Measurements from ENCODE around the gene ADAMTSL1. TPM values are rescaled to one million over a fixed set of nuclear protein-coding genes. Genes with fewer than 3 reads are reported as not detected.

The ADAMTSL1 gene
- total and polyA plus RNA-seq, 2 of the 8 experiments (the other 6 are each of a cell fraction or from before 2014, with no cell fraction given) = 0.84 to 1.1 TPM

- TF ChIP-seq, protein P1, sequence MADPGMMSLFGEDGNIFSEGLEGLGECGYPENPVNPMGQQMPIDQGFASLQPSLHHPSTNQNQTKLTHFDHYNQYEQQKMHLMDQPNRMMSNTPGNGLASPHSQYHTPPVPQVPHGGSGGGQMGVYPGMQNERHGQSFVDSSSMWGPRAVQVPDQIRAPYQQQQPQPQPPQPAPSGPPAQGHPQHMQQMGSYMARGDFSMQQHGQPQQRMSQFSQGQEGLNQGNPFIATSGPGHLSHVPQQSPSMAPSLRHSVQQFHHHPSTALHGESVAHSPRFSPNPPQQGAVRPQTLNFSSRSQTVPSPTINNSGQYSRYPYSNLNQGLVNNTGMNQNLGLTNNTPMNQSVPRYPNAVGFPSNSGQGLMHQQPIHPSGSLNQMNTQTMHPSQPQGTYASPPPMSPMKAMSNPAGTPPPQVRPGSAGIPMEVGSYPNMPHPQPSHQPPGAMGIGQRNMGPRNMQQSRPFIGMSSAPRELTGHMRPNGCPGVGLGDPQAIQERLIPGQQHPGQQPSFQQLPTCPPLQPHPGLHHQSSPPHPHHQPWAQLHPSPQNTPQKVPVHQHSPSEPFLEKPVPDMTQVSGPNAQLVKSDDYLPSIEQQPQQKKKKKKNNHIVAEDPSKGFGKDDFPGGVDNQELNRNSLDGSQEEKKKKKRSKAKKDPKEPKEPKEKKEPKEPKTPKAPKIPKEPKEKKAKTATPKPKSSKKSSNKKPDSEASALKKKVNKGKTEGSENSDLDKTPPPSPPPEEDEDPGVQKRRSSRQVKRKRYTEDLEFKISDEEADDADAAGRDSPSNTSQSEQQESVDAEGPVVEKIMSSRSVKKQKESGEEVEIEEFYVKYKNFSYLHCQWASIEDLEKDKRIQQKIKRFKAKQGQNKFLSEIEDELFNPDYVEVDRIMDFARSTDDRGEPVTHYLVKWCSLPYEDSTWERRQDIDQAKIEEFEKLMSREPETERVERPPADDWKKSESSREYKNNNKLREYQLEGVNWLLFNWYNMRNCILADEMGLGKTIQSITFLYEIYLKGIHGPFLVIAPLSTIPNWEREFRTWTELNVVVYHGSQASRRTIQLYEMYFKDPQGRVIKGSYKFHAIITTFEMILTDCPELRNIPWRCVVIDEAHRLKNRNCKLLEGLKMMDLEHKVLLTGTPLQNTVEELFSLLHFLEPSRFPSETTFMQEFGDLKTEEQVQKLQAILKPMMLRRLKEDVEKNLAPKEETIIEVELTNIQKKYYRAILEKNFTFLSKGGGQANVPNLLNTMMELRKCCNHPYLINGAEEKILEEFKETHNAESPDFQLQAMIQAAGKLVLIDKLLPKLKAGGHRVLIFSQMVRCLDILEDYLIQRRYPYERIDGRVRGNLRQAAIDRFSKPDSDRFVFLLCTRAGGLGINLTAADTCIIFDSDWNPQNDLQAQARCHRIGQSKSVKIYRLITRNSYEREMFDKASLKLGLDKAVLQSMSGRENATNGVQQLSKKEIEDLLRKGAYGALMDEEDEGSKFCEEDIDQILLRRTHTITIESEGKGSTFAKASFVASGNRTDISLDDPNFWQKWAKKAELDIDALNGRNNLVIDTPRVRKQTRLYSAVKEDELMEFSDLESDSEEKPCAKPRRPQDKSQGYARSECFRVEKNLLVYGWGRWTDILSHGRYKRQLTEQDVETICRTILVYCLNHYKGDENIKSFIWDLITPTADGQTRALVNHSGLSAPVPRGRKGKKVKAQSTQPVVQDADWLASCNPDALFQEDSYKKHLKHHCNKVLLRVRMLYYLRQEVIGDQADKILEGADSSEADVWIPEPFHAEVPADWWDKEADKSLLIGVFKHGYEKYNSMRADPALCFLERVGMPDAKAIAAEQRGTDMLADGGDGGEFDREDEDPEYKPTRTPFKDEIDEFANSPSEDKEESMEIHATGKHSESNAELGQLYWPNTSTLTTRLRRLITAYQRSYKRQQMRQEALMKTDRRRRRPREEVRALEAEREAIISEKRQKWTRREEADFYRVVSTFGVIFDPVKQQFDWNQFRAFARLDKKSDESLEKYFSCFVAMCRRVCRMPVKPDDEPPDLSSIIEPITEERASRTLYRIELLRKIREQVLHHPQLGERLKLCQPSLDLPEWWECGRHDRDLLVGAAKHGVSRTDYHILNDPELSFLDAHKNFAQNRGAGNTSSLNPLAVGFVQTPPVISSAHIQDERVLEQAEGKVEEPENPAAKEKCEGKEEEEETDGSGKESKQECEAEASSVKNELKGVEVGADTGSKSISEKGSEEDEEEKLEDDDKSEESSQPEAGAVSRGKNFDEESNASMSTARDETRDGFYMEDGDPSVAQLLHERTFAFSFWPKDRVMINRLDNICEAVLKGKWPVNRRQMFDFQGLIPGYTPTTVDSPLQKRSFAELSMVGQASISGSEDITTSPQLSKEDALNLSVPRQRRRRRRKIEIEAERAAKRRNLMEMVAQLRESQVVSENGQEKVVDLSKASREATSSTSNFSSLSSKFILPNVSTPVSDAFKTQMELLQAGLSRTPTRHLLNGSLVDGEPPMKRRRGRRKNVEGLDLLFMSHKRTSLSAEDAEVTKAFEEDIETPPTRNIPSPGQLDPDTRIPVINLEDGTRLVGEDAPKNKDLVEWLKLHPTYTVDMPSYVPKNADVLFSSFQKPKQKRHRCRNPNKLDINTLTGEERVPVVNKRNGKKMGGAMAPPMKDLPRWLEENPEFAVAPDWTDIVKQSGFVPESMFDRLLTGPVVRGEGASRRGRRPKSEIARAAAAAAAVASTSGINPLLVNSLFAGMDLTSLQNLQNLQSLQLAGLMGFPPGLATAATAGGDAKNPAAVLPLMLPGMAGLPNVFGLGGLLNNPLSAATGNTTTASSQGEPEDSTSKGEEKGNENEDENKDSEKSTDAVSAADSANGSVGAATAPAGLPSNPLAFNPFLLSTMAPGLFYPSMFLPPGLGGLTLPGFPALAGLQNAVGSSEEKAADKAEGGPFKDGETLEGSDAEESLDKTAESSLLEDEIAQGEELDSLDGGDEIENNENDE (IDR thresholded peaks at IDR 0.05; ENCODE audit: insufficient replicate concordance, low read length) = no peak
- TF ChIP-seq SUZ12 (IDR thresholded peaks at IDR 0.05; ENCODE audit: low read length) = no peak
These were observed 248.9 kb downstream of the ADAMTSL1 start (continued) for GRCh38 chr9:18722882-18723281.

All from H1 (cell line).